Spinal cord (tissue), 10 donors: Measurements from ENCODE around the gene SEPTIN1. TPM values are rescaled to one million over a fixed set of nuclear protein-coding genes. Genes with fewer than 3 reads are reported as not detected.

ENCODE experiments used
- DNase-seq, 6 donors: peaks; one replicate each; pipeline versions ENCODE4 v3.0.0 to v3.0.0-alpha.2; 2013 to 2015; ENCODE audit warnings: low spot score in 6 of 6, low read depth in 4 of 6
- H3K27ac ChIP-seq: one replicate; pipeline ENCODE4 v1.5.1; 2013; ENCODE audit warnings: low read depth, low read length, control low read depth
- H3K27me3 ChIP-seq: one replicate; pipeline ENCODE4 v1.6.1; 2013; ENCODE audit warnings: low read length; ENCODE audit not compliant: control insufficient read depth, insufficient read depth
- H3K36me3 ChIP-seq: one replicate; pipeline ENCODE4 v1.6.1; 2013; ENCODE audit warnings: low read length; ENCODE audit not compliant: control insufficient read depth, insufficient read depth
- H3K4me1 ChIP-seq: one replicate; pipeline ENCODE4 v1.6.1; 2013; ENCODE audit warnings: low read length; ENCODE audit not compliant: control insufficient read depth, insufficient read depth
- H3K4me3 ChIP-seq: one replicate; pipeline ENCODE4 v1.5.1; 2013; ENCODE audit warnings: low read depth, low read length, control low read depth
- H3K9me3 ChIP-seq: one replicate; pipeline ENCODE4 v1.6.1; 2013; ENCODE audit warnings: low read length; ENCODE audit not compliant: control insufficient read depth, insufficient read depth
- WGBS: methylation state at CpG from one replicate; pipeline ENCODE4 v1.1.5; 2013; ENCODE audit warnings: missing lambda C conversion rate; ENCODE audit not compliant: insufficient coverage; 5-methylcytosine and 5-hydroxymethylcytosine counted together
- long read RNA-seq, 4 donors: transcript quantifications; one replicate each; lab custom pipeline, GENCODE V29; 2026
- polyA plus RNA-seq, 2 donors: library from polyadenylated mRNA; unstranded; fragments of 120-200 nt; gene quantifications; one replicate each; pipeline ENCODE4 v1.2.1, GENCODE V29; 2013; ENCODE audit not compliant: insufficient read length in 2 of 2
- total RNA-seq, 2 donors: library from RNA; depleted of rRNA in 1 of 2; stranded (reverse); fragments of 120-200 nt in 1 of 2; fragments of >200 nt in 1 of 2; gene quantifications; one replicate each; pipeline versions ENCODE4 v1.2.3 to v1.2.4, GENCODE V29; 2013 to 2014
- donor health status: healthy.

Gene SEPTIN1, protein sequence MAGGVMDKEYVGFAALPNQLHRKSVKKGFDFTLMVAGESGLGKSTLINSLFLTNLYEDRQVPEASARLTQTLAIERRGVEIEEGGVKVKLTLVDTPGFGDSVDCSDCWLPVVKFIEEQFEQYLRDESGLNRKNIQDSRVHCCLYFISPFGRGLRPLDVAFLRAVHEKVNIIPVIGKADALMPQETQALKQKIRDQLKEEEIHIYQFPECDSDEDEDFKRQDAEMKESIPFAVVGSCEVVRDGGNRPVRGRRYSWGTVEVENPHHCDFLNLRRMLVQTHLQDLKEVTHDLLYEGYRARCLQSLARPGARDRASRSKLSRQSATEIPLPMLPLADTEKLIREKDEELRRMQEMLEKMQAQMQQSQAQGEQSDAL
- under 1 TPM; 0.10 to 0.44 TPM for total RNA-seq
- 1 to 10 TPM; 5.0 to 5.9 TPM for polyA plus RNA-seq
- long read RNA-seq, donor 1 = 0 reads
- long read RNA-seq, donor 2 = 0 reads
- long read RNA-seq, donor 3 = 0 reads
- long read RNA-seq, donor 4 = 0 reads

DNA sequence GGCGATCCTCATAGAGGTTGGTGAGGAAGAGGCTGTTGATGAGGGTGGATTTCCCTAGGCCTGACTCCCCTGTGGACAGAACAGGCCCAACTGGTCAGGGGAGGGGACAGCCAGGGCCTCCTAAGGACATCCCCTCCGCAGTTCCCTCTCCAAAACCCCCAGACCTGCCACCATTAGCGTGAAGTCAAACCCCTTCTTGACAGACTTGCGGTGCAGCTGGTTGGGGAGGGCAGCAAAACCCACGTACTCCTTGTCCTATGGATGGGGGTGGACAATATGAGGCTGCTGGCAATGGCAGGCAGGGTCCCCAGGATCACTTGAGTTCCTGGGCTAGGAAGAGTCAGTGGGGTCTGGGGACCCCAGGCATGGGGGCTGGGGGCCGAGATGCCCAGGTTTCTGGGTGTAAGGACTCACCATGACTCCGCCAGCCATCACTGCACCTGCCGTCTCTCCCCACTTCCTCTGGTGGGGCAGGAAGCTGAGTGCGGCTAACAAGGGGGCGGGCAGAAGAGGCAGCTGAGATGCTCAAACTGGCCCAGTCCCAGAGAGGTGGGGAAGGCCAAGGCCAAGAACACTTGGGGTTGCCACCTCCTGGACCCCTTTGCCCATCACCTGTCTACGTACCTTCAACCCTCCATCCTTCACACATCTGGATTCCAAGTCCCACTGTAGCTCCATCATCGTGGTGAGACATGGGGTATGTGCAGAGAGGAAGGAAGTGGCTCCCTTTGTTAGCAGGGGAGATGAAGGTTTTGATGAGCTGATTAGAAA is at the start of gene SEPTIN1:
Gene SEPTIN1 (minus strand): TSS at position 451 of the 771 bp plus-strand sequence. CDS start 19 bp downstream, at position 432.
- H3K4me1 ChIP-seq = peaks cover 23% of the 10 kb centered on the region
- DNase-seq = no peak
- no peak within 1 kb of the TSS for H3K27ac ChIP-seq
- 69% methylated on average over 9 of the region's 12 CpGs for WGBS
- no peaks in the 10 kb centered on the region for H3K9me3 ChIP-seq
- peaks cover 5% of the 10 kb centered on the region for H3K36me3 ChIP-seq
- no peak within 1 kb of the TSS for H3K4me3 ChIP-seq
- H3K27me3 ChIP-seq = no peaks in the 10 kb centered on the region

DNA sequence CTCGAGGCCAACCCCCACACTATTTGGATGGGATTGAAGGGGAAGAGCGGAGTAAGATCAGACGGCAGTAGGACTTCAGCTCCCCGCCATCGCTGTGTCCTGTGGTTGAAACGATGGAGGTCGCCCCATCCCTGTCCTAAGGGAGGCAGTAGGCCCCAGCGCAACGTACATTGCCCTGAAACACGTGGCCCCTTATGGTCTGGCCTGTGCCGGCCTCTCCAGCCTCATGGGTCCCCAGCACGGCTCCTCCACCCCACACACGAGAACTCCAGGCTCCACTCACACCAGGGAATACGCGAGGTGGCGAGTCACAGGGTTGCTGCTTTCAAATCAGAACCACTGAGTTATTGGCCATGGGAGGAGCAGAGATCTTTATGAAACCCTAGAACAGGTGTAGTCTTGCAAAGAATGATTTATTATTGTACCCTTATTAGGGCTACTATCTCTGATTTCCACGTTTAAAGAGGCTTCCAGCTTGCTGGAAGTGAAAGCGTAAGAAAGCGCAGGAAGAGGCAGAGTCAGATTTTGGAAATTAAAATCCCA is 48.1 kb upstream of the SEPTIN1 start:
- WGBS = 35% methylated on average over 8 of the region's 19 CpGs
- peaks cover 14% of the 10 kb centered on the region for H3K36me3 ChIP-seq
- peak overlapping the region; percentile 49 for H3K27ac ChIP-seq
- no peaks in the 10 kb centered on the region for H3K27me3 ChIP-seq
- DNase-seq = no peak
- peak overlapping the region; percentile 59 for H3K4me3 ChIP-seq
- H3K9me3 ChIP-seq = no peaks in the 10 kb centered on the region
- H3K4me1 ChIP-seq = peaks cover 21% of the 10 kb centered on the region

DNA sequence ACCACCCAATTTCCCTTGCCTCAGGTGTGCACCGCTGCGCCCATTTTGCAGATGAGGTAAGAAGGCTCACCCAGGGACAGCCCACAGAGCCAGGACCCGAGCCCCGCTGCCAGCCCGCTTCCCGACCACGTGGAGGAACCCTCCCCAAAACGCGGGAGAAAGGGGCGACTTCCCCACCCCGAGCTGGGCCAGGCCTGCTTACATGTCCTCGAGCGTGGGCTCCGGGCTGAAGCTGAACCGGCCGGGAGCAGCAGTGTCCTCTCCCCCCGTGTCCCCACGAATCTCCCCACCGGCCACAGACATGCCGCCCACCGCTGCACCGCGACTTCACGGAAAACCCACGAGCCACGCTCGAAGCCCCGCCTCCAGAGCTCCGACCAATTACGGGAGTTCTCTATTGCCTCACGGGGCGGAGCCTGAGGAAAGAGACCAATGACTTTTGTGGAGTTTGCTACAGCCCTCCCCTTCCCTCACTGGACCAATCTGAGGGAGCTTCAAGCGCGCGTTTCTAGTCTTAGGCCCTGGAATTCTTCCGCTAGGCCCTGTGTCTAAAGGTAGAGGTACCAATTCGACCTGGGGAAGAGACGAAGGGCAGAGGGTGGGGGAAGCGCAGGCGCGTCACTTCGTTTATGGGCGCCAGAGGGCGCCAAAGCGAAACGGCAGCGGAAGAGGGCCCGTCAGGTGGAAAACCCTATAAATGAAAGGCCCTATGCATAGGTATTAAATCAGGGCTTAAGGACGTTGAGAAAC is 47.5 kb upstream of the SEPTIN1 start, which contains the start of gene DCTPP1:
Gene DCTPP1 (minus strand): TSS at position 353 of the 750 bp plus-strand sequence. CDS start 50 bp downstream, at position 303.
- no peaks in the 10 kb centered on the region for H3K9me3 ChIP-seq
- H3K27ac ChIP-seq = peak within 1 kb of the TSS; percentile 49
- peak; percentile 93 to 100 (median 96) for DNase-seq
- H3K4me3 ChIP-seq = peak within 1 kb of the TSS; percentile 59
- no peaks in the 10 kb centered on the region for H3K27me3 ChIP-seq
- H3K36me3 ChIP-seq = peaks cover 20% of the 10 kb centered on the region
- H3K4me1 ChIP-seq = peaks cover 21% of the 10 kb centered on the region
- WGBS = under 1% methylated on average over 39 of the region's 49 CpGs

DNA sequence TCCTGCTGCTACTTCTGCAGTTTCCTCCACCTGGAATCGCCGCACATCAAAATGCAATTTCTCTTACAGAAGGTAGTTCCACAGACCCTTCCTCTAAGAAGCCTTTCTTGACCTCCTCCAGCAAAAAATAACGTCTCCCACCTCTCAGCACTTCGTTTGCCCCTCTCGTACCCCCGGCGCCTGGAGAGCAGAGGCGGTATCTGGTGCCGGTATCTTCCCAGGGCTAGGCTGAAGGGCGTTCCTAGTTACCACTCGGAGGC is 47.0 kb upstream of the SEPTIN1 start:
- Histone ChIP-seq H3K4me3 (peak overlapping the region; percentile 59), H3K9me3 (no peaks in the 10 kb centered on the region), H3K36me3 (peaks cover 25% of the 10 kb centered on the region), H3K27ac (peak overlapping the region; percentile 49), H3K27me3 (no peaks in the 10 kb centered on the region), H3K4me1 (peaks cover 21% of the 10 kb centered on the region)
- 4% methylated on average over 11 of the region's 11 CpGs for WGBS
- no peak for DNase-seq

DNA sequence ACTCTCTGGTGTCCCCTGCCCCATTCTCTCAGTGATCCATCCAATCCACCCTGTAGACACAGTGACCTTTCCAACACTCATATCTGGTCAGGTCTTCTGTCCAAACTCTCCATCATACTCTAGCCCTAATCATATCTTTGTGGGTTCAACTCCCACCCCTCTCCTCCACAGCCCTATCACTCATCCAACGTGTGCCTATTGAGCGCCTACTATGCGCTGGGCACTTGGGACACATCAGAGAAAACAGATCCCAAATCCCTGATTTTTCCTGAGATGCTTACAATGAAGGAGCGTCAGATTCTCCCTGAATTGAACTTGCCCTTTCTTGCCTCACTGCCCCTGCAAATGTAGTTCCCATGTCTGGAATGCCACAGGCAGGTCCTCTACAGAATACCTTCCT is 45.7 kb upstream of the SEPTIN1 start:
- Histone ChIP-seq H3K36me3 (peaks cover 35% of the 10 kb centered on the region), H3K27me3 (no peaks in the 10 kb centered on the region), H3K4me3 (no peak overlapping the region), H3K4me1 (peaks cover 21% of the 10 kb centered on the region), H3K27ac (no peak overlapping the region), H3K9me3 (no peaks in the 10 kb centered on the region)
- no peak for DNase-seq
- WGBS = 98% methylated on average over 4 of the region's 4 CpGs

DNA sequence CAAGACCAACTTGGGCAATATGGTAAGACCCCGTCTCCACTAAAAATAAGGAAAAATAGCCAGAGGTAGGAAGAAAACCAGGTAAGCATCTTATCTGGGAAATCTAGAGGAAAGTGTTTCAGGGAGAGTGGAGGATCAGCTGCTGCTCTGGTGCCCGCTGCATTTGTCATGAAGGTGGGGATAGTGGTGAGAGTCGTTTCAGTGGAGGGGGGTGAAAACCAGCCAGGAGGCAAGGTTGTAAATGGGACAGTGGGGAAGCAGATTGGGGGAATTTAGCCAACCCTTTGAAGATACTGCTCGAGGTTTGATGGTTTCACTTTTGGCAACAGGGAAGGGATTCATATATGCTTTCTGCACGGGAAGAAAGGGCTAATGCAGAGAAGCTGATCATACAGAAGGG is 38.6 kb upstream of the SEPTIN1 start:
- no peak for DNase-seq
- Histone ChIP-seq H3K36me3 (peaks cover 41% of the 10 kb centered on the region), H3K4me1 (peaks cover 19% of the 10 kb centered on the region), H3K27me3 (no peaks in the 10 kb centered on the region), H3K9me3 (no peaks in the 10 kb centered on the region), H3K4me3 (no peak overlapping the region), H3K27ac (no peak overlapping the region)
- 83% methylated on average over 5 of the region's 5 CpGs for whole genome bisulfite sequencing

DNA sequence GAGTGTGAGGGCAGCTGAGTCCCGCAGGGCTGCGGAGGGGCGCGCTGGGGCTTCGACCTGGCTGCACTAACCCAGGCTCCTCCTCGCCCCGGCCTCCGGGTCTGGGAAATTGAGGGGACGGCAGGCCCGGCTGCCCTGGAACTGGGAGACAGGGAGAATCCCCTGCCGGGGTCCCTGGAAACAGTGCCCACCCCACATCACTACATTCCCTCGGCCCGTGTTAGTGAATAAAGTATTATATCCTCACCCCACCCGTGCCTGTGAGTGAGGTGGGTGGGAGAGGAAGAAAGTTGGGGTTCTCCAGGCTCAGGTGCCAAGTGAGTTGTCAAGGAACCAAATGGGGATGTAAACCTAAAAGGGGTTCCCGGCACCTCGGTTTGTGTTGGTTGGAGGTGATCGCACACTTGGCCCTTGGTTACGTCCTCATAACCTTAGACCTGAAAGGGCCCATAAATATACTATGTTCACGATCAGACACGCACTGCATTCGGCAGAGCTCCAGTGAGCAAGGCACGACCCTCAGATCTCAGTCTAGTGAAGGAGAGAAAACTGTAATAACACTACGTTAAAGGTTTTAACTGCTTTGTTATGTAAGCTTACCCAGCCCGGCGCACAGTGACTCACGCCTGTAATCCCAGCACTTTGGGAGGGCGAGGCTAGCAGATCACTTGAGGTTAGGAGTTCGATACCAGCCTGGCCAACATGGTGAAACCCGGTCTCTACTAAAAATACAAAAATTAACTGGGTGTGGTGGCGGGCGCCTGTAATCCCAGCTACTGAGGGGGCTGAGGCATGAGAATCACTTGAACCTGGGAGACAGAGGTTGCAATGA is 36.2 kb upstream of the SEPTIN1 start:
- no peaks in the 10 kb centered on the region for H3K9me3 ChIP-seq
- DNase-seq = no peak
- 58% methylated on average over 12 of the region's 31 CpGs for WGBS
- H3K27me3 ChIP-seq = no peaks in the 10 kb centered on the region
- H3K4me3 ChIP-seq = peak overlapping the region; percentile 33
- peak overlapping the region; percentile 69 for H3K27ac ChIP-seq
- H3K36me3 ChIP-seq = peaks cover 25% of the 10 kb centered on the region
- peaks cover 19% of the 10 kb centered on the region for H3K4me1 ChIP-seq

DNA sequence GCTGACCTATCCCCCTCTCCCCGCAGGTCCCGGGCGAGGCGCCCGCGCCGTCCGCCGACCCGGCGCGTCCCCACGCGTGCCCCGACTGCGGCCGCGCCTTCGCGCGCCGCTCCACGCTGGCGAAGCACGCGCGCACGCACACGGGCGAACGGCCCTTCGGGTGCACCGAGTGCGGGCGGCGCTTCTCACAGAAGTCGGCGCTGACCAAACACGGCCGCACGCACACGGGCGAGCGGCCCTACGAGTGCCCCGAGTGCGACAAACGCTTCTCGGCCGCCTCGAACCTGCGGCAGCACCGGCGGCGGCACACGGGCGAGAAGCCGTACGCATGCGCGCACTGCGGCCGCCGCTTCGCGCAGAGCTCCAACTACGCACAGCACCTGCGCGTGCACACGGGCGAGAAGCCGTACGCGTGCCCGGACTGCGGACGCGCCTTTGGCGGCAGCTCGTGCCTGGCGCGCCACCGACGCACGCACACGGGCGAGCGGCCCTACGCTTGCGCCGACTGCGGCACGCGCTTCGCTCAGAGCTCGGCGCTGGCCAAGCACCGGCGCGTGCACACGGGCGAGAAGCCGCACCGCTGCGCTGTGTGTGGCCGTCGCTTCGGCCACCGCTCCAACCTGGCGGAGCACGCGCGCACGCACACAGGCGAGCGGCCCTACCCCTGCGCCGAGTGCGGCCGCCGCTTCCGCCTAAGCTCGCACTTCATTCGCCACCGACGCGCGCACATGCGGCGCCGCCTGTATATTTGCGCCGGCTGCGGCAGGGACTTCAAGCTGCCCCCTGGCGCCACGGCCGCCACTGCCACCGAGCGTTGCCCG is 35.4 kb upstream of the SEPTIN1 start:
- Histone ChIP-seq H3K4me1 (peaks cover 19% of the 10 kb centered on the region), H3K27me3 (no peaks in the 10 kb centered on the region), H3K9me3 (no peaks in the 10 kb centered on the region), H3K27ac (peak overlapping the region; percentile 69), H3K4me3 (peak overlapping the region; percentile 45), H3K36me3 (peaks cover 21% of the 10 kb centered on the region)
- DNase-seq = peak; percentile 75 to 98 (median 84)
- under 1% methylated on average over 140 of the region's 140 CpGs for WGBS
